GM18498 (cell line): ENCODE results near the gene GPLD1.

Source experiments
- ATAC-seq: cut with Tn5 transposase; IDR thresholded peaks from one replicate; pipeline ENCODE4 v1.9.1; 2021; ENCODE audit warnings: mild to moderate bottlenecking, moderate library complexity; ENCODE audit not compliant: unreplicated experiment

GPLD1 gene

DNA sequence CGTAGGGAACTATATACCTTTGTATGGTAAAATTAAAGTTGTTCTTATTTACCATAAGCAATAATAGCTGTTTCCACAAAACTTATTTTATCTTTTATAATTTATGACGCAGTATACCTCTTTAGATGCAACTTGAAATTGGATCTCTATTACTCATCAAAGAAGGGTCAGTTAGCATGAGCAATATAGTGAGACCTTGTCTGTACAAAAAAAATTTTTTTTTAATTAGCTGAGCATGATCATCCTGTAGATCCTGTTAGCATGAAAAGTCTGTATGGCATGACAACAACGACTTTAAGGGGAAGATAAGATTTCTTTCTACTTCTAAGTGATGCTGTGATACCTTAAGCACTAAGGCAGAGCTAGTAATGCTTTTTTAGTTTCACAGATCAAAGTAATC lies 11.3 kb upstream of the GPLD1 start:
- ATAC-seq: no peak

DNA sequence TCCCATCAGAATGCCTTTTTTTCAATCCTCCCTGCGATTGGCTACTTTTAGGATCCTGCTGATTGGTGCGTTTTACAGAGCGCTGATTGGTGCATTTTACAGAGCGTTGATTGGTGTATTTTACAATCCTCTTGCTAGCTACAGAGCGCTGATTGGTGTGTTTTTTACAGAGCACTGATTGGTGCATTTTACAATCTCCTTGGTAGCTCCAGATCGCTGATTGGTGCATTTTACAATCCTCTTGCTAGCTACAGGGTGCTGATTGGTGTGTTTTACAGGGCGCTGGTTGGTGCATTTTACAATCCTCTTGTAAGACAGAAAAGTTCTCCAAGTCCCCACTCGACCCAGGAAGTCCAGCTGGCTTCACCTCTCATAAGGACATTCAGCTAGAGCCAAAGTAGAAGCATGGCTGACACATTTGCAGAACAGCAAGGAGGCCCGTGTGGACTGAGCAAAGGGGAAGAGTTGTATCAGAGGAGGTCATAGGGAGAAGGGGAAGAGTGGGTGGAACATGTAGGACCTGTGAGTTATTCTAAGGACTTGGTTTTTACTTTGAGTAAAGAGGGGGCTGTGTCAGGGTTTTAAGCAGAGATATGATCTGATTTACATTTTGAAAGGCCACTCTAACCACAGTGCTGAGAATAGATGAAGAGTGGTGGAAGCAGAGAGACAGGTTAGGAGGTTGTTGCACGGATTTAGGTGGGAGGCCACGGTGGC lies 8.0 kb upstream of the GPLD1 start:
- no peak for ATAC-seq

GRCh38 chr6:24494821-24495795 lies 5.7 kb upstream of the GPLD1 start, which contains the start of gene ALDH5A1:
Gene ALDH5A1, plus strand, starts transcription at chr6:24494969. Its CDS starts 28 bp downstream, at chr6:24494997.
- peak; percentile 80 for ATAC-seq

DNA sequence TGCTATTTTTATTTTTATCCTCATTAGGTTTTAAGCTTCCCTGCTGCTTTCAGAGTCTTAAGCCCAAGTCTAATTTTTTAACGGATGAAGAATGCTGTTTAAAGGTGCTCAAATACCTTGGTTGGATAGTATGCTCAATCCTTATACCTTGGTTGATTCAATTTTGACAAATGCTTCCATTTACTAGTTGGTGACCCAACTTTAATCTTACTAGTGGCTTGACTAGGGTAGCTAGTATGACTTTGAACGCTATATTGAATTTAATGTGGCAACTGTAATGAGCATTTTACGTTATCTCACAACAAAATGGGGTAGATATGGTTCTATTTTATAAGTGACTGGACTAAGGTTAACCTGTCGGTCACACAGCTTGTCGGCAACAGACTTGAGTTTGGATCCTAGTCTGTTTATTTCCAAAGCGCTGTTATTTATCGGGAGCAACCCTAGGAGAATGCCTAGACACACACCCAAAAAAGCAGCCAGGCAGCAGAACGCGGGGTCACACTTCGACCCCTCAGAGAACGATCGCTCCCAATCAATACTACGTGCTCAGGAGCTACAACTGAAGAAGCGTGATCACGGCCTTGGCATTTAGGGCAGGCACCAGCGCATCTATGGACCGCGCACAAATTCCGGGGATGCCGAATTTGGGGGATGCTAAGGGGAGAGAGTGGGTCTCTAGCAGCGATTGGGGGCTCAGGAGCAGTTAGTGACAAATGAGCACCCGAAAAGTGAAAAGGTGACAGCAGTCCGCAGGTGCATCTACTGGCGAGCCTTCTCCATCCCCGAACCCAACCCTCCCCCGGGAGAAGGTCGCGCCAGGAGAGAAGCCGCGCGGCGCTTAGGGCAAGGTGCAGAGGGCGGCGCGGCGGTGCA lies 4.8 kb upstream of the GPLD1 start:
- ATAC-seq: peak; percentile 0

DNA sequence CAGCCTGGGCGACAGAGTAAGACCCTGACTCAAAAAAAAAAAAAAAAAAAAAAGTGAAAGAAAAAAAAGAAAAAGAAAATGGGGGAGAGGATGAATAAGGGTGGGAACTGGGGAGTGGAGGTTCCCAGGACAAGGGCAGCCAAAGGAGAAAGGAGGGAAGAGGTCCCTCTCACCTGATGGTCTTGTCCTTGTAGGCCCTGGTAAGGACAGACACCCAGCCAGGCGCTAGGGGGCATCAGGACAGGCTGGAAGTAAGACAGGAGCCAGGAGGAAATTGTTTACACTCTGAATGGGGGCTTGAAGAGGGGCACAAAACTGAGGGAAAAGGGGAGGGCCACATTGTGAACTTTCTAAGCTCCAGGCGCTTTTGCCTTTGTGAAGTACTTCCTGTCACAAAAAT lies 3.1 kb upstream of the GPLD1 start:
- ATAC-seq: no peak

- ATAC-seq: no peak
Observed at GRCh38 chr6:24490948-24491347, 1.6 kb upstream of the GPLD1 start.

- no peak for ATAC-seq
Observed at GRCh38 chr6:24489881-24490280, 503 bp upstream of the GPLD1 start.

GRCh38 chr6:24486065-24486464 lies 3.3 kb downstream of the GPLD1 start:
- ATAC-seq: no peak

GRCh38 chr6:24484657-24485323 lies 4.6 kb downstream of the GPLD1 start:
- no peak for ATAC-seq

DNA sequence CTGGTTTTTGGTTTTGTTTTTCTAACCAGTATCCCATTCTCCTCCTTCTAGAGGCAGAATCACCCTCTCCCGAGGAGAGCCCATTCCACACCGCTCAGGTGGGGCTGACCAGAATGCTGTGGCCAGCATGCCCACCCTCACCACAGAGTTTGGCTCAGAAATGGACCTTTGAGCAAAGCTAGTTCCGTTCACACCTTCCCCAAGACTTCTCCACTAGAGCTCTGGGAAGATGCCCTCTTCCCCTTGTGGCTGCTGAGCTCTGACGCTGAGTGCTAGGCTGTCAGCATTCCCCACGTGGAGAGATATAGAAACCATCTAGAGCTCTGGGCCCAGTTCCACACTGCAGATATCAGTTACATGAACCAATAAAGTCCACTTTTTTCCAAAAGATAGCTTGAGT lies 7.9 kb downstream of the GPLD1 start:
- ATAC-seq: no peak

DNA sequence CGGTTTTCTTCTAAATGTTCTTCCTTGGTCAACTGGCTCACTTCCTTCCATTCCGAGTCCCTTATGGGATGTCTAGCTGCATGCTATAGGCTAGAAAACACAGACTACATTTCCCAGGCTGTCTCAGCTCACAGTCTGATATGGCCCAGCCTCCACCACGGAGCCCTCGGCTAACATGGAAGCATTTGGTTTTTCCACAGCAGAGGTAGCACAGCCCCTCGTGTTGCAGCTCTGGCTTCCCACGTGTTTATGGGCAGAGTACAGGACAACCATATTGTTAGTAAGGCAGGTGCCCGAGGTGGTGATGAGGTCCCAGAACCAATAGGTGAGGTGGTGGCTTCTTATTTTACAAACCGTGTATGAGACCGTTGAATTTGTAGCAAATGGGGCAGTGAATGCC lies 8.7 kb downstream of the GPLD1 start:
- no peak for ATAC-seq

- no peak for ATAC-seq
Observed at GRCh38 chr6:24478903-24479302, 10.5 kb downstream of the GPLD1 start.

GRCh38 chr6:24477070-24477469 lies 12.3 kb downstream of the GPLD1 start:
- no peak for ATAC-seq

GRCh38 chr6:24476631-24477030 lies 12.7 kb downstream of the GPLD1 start:
- no peak for ATAC-seq

- ATAC-seq: no peak
Observed at GRCh38 chr6:24472181-24472580, 17.2 kb downstream of the GPLD1 start.

DNA sequence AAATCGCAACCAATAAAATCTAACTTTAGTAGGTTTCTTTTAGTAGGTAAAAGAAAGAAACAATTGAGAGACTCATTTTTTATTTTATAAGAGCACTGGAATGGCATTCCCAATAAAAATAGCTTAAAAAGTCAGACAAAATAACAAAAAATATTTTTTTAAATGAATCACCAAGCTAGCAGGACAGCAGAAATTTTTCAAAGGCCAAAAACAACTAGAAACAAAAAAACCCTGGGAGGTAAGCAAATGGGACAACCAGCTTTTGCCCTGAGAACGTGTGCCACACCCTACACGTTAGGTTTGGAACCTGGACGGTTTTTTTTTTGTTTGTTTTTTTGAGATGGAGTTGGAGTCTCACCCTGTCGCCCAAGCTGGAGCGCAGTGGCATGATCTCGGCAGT lies 19.6 kb downstream of the GPLD1 start:
- no peak for ATAC-seq

DNA sequence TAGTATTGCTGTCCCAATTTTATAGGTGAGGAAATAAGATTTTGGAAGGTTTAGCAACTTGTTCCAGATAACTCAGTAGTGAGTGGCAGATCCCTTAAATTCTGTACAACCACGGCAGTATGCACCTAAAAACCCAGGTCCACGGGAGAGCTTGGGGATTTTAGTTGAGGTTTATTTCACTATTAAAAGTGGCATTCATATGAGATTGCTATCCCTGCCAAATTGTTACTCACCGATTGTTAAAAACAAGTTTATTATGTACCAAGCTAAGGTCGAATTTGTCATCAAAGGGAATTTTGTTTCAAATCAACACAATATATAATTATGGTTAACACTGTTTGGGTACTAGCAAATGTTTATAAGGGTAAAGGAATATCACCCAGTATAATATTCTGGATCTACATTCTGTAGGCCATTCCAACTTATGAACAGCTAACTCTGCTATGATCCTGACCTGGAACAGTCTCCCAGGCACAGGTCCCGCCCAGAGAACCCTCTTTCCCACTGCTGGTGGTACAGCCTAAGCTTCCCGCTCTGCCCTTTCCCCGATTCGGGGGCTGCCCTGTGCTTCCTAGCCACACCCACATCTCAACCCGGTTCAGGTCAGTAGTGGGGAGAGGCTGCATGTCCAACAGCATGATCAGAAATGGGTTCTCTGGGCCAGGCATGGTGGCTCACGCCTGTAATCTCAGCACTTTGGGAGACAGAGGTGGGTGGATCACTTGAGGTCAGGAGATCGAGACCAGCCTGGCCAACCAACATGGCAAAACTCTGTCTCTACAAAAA lies 24.9 kb downstream of the GPLD1 start:
- no peak for ATAC-seq

GRCh38 chr6:24460966-24461365 lies 28.4 kb downstream of the GPLD1 start:
- no peak for ATAC-seq

GRCh38 chr6:24458941-24459340 lies 30.4 kb downstream of the GPLD1 start:
- no peak for ATAC-seq

DNA sequence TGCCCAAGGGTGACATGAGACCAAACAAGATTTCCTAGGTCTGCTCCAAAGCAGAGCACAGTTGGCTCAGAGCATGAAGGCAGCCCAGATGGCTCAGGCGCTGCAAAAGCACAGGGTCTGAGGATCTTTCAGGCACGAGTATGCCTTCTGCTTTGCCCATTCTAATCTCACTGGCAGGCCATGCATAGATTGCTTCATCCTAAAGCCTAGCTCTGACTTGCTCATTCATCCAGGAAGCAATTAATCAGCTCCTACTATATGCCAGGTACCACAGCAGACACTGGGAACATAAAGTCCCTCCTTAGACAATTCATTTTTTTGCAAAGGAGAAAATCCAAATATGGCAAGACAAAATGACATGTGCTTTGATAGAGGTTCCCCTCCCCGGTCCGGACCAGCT lies 31.2 kb downstream of the GPLD1 start:
- ATAC-seq: no peak
